Ishikawa (cell line): Measurements from ENCODE around the gene CTNNA3.

Experiments used
- CEBPB ChIP-seq: IDR thresholded peaks from 2 replicates; pipeline ENCODE4 v1.6.1; 2012
- CREB1 ChIP-seq: IDR thresholded peaks from 2 replicates; pipeline ENCODE4 v1.6.1; 2012; ENCODE audit warnings: low read depth
- EGR1 ChIP-seq: IDR thresholded peaks from 2 replicates; pipeline ENCODE4 v1.6.1; 2012
- EP300 ChIP-seq: IDR thresholded peaks from 2 replicates; pipeline ENCODE4 v1.6.1; 2012; ENCODE audit warnings: borderline replicate concordance
- FOXM1 ChIP-seq: IDR thresholded peaks from 2 replicates; pipeline ENCODE4 v1.6.1; 2012; ENCODE audit warnings: low read depth, borderline replicate concordance
- MAX ChIP-seq: IDR thresholded peaks from 2 replicates; pipeline ENCODE4 v1.6.1; 2012
- NFIC ChIP-seq: IDR thresholded peaks from 2 replicates; pipeline ENCODE4 v1.6.1; 2012
- RAD21 ChIP-seq: IDR thresholded peaks from 2 replicates; pipeline ENCODE4 v1.6.1; 2012; ENCODE audit warnings: low read depth
- REST ChIP-seq: IDR thresholded peaks from 2 replicates; pipeline ENCODE4 v1.6.1; 2012; ENCODE audit warnings: low read depth, mild to moderate bottlenecking
- TAF1 ChIP-seq: IDR thresholded peaks from 2 replicates; pipeline ENCODE4 v1.6.1; 2012; ENCODE audit warnings: low read depth, mild to moderate bottlenecking
- TCF12 ChIP-seq: IDR thresholded peaks from 2 replicates; pipeline ENCODE4 v1.6.1; 2012; ENCODE audit warnings: low read depth
- TEAD4 ChIP-seq: IDR thresholded peaks from 2 replicates; pipeline ENCODE4 v1.6.1; 2012
- USF1 ChIP-seq: IDR thresholded peaks from 2 replicates; pipeline ENCODE4 v1.6.1; 2012
- YY1 ChIP-seq: IDR thresholded peaks from 2 replicates; pipeline ENCODE4 v1.6.1; 2012; ENCODE audit warnings: low read depth
- ZBTB7A ChIP-seq: IDR thresholded peaks from 2 replicates; pipeline ENCODE4 v1.6.1; 2012; ENCODE audit warnings: low read depth

The CTNNA3 gene

GRCh38 chr10:66038623-66039022 is 1657.4 kb downstream of the CTNNA3 start:
- TF ChIP-seq MAX (no peak), TCF12 (no peak)

- no peak for TF ChIP-seq TAF1
- TF ChIP-seq YY1: no peak
- TF ChIP-seq EP300: no peak
- TF ChIP-seq USF1: no peak
- TF ChIP-seq FOXM1: no peak
- TF ChIP-seq ZBTB7A: no peak
- TF ChIP-seq NFIC: no peak
- TF ChIP-seq TEAD4: no peak
- TF ChIP-seq REST: no peak
- no peak for TF ChIP-seq MAX
- no peak for TF ChIP-seq TCF12
- TF ChIP-seq EGR1: no peak
- no peak for TF ChIP-seq RAD21
- TF ChIP-seq CEBPB: no peak
- TF ChIP-seq CREB1: no peak
Measured at GRCh38 chr10:66026321-66026720, 1669.7 kb downstream of the CTNNA3 start.

- no peak for TF ChIP-seq RAD21
Measured at GRCh38 chr10:66025186-66025585, 1670.8 kb downstream of the CTNNA3 start.

- TF ChIP-seq MAX: no peak
- TF ChIP-seq RAD21: no peak
- TF ChIP-seq REST: no peak
- no peak for TF ChIP-seq EP300
- no peak for TF ChIP-seq TAF1
- TF ChIP-seq CEBPB: no peak
- no peak for TF ChIP-seq FOXM1
- no peak for TF ChIP-seq CREB1
- TF ChIP-seq TEAD4: no peak
- TF ChIP-seq USF1: no peak
- no peak for TF ChIP-seq EGR1
- TF ChIP-seq ZBTB7A: no peak
Measured at GRCh38 chr10:66021423-66021822, 1674.6 kb downstream of the CTNNA3 start.

GRCh38 chr10:66008221-66008620 is 1687.8 kb downstream of the CTNNA3 start:
- TF ChIP-seq REST (no peak), TEAD4 (no peak), RAD21 (no peak), YY1 (no peak), MAX (no peak), NFIC (no peak), EGR1 (no peak), EP300 (no peak), CREB1 (no peak), CEBPB (no peak), USF1 (no peak), TAF1 (no peak), ZBTB7A (no peak), FOXM1 (no peak), TCF12 (no peak)
